Stimulated activated CD8-positive, alpha-beta memory T cell treated with anti-CD3 and anti-CD28 coated beads, Interleukin-7, amount 100 ng/mL, for 4 hours (primary cell): ENCODE data around the gene AFG3L2.

Experiments
- DNase-seq, 2 donors: peaks; one replicate each; pipeline ENCODE4 v3.0.0-alpha.2; 2020; ENCODE audit warnings: low read depth in 2 of 2

AFG3L2 gene

DNA sequence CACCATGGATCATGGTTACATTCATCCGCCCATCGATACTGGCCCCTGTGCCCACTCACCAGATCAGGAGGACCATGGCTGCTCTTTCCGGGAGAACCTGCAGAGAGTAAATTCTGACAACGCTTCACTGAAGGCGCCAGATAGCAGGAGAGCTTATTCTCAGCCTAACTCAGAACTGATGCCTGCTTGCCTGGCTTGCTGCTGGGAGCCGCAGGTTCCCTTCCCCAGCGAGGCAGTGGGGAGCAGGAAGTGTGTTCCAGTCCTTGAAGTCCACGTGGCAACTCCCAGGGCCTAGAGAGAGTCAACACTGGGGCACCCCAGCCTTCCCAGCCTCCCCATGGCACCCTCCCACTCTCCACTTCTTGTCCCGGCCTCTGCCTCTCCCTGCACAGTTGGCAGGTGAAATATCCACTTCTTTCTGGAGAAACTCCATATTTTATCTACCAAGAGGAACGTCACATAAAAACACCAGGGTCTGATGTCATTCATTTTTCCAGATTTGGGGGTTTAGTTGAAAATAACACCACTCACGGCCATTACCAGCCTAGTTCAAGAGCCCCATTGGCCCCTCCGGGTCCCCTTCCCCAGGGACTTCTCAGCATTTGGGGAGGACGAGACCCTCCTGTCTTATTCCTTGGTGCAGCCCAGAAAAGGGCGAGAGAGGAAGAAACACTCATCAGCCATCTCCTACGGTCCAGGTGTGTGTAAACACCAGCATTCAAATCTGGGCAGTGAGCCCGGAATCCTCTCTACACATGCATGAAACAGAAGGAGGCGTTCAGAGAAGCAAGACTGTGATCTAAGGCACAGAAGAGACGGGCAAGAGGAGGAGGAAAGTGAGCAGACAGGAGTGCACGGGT is 72.4 kb downstream of the AFG3L2 start:
- no peak for DNase-seq

DNA sequence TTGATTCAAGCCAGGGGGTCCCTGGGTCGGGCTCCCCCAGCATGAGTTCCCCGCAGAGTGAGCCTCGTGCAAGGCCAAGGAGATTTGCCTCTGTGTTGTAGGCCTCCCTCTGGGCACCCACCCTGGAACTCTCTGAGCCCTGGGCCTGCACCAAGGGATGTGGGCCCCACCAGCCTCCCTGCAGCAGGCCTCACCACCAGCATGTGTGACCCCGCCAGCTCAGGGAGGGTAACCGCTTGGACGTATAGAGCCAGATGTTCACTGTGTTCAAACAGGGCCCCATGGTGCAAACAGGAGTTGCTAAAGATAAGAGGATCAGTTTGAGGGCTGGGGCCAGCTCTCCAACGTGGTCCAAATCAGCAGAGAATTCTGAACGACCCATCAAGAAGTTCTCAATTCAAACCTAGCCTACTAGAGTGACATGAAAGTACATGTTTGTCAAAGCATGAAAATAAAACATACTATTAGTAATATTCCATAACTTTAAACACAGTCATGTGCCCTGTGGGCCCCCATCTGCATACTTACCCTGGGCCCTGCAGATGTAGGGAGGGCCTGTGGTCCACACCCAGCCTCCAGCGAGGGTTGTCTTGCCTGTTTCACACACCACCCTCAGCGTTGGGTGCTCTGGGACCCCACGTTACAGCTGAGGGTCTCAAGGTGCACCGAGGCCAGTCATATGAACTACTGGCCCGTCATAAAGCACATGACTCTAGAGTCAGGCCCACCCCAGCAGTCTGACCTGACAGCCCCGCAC is 74.5 kb downstream of the AFG3L2 start:
- DNase-seq = no peak

DNA sequence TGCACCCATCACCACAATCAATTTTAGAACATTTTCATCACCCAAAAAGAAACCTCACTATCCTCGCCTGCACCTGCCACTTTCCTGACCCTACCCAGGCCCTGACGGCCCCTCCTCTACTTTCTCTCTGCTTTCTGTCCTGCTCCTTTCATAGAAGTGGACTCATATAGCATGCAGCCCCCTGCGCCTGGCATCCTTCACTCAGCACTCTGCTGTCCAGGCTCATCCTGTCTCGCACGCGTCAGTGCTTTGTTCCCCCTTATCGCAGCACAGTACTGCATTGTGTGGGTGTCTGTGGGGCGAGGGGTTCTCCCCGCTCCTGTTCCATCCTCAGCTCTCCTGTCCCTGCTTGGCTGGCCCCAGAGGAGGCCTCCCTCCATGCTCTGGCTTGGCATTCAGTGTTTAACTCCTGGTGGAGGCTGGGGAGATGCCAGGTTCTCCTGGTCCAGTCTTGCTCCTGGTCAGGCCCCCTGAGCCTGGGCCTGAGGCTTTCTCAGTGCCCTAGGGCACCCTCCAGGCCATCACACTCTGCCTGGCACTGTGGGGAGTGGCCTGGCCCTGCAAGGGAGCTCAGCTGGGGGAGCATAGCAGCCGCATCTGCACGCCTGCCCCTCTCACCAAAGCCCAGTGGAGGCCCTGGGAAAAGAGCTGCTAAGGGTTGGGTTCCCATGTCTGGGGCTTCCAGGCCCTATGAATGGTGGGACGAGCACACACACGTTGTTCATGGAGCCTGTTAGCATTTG is 75.6 kb downstream of the AFG3L2 start:
- no peak for DNase-seq

DNA sequence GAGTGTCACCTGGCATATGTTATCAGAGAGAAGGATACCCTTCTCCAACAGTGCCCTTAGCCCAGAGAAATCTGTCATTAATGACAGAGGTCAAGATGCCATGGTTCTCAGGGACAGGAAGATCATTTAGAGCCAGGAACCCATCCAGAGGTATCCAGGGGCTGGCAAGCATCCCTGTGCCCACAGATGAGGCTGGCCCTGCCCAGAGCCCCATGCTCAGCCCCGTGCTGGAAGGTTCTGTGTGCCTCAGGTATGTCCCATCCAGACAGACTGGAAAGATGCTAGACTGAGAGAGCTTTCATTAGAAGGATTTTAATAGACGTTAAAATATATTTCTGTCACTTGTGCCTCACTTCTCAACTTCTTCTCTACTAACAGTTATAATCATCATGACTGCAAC is 77.2 kb downstream of the AFG3L2 start:
- no peak for DNase-seq

DNA sequence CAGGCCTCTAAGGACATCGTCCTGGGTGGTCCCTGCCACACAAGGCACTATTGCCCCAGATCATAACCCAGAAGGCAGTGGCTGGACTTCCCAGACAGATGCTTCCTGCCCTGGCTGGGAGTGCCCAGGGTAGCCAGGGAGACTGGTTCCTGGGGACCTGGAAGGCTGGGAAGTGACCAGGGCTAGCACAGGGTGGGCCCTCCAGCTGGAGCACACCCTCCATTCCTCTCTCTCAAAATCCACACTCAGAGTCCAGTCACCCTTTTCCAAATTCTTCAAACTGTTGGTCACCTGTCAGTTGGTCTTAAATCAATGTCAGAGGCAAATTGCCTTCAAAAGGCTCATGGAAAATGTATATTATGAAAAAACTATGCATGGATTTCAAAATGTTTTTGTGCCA is 80.6 kb downstream of the AFG3L2 start:
- no peak for DNase-seq

DNA sequence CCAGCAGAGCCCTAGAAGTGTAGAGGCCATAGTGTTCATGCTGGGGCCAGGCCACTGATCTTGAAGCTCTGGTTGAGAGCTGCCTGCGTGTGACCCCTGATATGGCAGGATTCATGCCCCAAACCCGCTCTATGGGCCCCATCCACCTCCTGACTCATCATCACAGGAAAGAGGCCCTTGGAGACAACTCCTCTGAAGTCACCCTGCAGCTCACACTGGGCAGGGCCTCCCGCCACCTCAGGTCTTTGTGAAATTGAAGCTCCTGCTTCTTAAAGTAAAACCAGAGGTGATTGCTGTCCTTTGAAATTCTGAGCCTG is 81.0 kb downstream of the AFG3L2 start:
- no peak for DNase-seq

DNA sequence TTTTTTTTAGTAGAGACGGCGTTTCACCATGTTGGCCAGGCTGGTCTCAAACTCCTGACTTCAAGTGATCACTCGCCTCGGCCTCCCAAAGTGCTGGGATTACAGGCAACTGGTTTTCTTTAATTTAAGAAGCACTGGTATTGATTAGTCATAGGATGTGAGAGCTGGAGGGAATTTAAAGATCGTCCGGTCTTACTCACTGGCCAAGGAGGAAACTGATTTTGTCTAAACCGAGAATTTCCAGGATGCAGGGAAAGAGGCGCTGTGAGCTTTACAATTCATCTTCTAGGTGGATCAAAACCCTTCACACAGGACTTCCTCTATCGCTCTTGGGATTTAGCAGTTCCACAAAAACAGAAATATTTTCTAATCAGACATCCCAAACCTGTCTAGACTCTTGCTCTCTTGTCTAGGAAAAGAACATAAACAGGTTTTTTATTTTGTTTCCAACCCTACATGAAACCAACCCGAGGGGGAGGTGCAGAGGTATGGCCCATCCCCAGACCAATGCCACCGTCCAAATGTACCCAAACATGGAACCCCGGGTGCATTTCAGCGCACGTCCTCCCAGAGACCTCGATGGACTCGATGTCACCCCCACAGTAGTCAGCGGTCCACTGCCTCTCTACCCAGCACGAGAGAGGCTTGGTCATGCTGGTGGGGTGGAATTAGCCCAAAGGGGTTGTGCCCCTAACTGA is 81.5 kb downstream of the AFG3L2 start:
- DNase-seq = no peak

DNA sequence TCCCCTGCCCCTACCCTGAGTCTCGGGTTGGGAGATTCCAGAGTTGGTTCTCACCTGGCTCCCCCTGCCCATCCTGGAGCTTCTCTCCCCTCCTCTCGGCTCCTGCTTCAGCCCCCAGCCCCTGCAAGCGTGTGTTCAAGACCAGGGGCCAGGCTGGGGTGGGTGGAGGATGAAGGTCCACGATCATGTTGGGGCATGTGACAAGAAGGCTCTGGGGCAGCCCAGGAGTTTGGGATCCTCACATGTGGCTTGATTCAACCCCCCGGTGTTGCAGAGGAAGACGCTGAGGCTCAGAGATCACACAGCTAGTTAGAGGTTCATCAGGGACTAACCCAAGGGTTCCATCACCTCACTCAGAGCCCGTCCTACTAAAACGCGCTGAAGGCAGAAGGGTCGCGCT is 83.2 kb downstream of the AFG3L2 start:
- no peak for DNase-seq

DNA sequence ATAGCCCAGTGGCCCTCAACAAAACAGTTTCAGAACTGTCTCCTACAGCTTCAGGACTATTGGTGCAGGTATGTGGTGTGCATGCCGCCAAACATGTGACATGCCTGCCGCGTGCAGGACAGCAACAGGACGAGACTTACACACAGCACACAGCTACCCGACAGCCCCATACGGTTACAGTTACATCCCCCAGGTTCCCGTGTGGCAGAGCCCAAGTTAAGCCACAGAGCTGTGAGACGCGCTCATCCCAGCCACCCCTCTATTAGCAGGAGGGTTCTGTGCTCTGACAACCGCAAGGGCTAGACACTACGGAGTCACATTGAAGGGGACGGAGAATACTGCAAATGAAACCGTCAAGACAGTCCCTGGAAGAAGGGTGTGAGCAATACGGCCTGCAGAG is 85.3 kb downstream of the AFG3L2 start:
- no peak for DNase-seq

DNA sequence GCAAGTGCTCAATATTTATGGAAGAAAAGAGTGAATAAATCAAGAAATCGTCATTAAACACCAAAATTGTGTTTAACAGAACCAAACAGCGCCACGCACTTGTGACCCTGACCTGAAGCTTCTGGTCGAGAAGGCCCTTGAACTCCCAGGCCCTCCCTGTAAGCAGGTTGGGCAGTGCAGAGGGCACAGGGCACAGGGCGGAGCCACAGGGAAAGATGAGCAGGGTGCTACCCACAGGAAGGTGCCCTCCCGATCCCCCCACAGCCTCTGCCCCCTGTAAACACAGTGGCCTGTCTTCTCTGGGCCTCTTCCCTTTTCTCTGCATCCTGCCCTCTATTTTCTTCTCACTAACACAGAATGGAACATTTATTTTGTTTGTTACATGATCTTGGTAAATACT is 85.9 kb downstream of the AFG3L2 start:
- no peak for DNase-seq

DNA sequence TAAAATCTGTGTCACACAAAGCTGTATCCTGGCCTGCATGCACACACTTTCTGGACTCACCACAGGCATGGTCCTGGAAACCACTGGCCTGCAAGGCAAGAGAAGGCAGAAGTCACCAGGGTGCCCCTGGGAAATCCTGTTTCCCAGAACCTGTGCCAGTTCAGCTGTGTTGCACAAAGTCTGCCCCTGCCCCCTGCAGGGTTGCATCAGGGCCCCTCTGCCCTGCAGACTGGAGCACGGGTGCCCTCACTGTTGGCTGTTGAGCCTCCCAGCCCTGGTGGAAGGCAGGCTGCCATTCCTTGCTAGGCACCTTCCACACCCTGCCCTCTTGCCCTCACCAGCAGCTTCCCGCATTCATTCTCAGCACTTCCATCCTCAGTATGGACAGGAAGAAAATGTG is 86.9 kb downstream of the AFG3L2 start:
- DNase-seq = no peak

DNA sequence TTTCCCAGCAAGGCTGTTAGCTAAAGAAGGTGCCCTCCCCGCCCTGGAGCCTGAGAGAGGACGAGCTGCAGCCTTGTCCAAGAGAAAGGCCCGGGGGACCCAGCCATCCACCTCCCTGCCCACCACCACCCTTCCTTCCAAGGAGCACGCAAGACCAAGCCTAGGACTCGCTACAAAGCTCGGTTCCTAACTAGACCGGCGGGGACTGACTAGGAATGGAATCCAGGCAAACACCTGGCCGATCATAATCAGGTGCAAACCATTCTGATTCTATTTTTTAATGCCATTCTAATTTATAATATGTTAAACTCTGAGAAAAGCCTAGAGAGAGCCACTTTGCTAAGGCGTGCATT is 88.6 kb downstream of the AFG3L2 start:
- DNase-seq = no peak

DNA sequence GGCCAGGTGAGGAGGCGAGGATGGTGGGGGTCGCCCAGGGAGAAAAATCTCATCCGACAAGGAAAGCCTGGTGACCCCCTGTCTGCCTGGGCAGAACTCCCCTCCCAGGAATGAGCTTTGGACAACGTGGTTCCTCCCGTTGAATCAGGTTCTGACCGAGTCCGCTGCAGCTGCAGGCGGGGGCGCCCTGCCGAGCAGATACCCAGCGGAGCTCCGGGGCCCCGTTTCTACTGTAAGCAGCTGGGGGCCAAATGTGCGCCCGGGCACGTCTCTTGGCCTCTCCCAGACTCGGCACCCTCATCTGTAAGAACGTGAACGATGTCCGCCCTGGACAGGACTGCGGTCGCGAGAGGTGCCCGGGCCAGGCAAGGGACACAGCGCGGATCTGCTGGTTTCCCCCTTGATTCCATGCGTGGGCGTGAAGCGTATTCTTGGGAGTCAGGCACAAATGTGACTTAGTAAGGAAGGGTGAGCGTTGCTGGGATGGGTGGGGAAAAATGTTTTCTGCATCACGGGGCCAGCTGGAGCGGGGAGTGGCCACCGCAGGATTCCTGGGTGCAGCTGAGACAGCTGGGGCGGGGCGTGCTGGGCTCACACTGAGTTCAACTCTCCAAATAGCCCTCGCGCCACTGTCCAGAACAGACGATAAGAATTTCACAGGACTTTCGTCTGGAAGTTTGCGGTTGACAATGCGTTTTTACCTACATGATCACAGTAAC is 89.2 kb downstream of the AFG3L2 start:
- no peak for DNase-seq

DNA sequence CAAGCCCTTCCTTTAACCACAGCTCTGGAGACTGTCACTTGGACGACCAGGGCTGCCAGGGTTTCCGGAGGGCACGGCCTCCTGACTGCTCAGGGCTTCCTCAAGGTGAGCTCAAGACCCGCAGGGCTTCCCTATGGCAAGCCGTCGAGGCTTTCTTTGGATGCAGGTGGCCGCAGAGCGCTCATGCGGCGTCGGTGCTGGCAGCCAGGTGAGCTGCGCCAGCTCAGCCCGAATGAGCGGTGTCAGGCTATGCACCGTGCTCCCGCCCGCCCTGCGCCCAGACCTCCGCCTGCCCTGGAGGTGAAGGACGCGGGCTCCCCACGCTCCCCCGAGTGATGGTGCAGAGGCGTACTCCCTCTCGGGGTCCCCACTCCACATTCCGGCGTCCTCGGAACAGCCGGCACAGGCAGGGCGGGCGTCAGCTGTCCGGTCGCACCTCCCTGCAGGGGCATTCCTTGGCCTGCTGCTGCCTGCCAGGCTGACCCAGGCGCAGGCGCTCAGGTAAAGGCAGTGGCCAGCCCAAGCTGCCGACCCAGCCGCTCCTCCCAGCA is 89.8 kb downstream of the AFG3L2 start:
- DNase-seq = no peak

DNA sequence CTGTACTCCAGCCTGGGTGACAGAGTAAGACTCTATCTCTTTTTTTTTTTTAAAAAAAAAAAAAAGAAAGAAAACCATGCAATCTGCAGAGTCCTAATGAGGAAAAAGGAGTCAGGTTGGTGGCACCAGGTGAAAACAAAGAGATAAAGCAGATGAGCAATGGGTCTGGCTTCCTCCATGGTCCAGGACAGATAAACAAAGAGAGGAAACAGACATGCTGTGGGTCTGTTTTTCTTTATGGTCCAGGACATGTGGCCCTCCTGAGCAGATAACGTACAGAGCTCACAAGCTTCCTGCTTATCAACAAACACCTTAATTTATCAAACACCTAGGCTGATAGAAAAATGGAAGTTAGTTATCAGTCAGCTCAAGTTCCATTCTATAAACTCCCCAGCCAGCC is 93.4 kb downstream of the AFG3L2 start:
- DNase-seq = no peak

DNA sequence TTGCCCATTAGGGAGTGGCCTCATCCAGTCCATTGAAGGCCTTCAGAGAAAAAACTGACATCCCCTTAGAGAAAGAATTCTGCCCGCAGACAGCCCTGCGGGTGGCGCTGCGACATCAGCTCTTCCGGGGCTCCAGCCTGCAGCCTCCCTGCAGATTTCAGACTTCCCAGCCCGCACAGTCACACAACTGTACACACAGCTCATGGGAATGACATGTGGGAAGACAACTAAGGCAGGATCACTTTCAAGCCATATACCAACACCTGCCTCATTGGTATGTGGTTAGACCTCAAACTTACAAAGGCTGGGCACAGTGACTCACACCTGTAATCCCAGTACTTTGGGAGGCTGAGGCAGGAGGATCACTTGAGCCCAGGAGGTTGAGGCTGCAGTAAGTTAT is 93.8 kb downstream of the AFG3L2 start:
- DNase-seq = no peak

DNA sequence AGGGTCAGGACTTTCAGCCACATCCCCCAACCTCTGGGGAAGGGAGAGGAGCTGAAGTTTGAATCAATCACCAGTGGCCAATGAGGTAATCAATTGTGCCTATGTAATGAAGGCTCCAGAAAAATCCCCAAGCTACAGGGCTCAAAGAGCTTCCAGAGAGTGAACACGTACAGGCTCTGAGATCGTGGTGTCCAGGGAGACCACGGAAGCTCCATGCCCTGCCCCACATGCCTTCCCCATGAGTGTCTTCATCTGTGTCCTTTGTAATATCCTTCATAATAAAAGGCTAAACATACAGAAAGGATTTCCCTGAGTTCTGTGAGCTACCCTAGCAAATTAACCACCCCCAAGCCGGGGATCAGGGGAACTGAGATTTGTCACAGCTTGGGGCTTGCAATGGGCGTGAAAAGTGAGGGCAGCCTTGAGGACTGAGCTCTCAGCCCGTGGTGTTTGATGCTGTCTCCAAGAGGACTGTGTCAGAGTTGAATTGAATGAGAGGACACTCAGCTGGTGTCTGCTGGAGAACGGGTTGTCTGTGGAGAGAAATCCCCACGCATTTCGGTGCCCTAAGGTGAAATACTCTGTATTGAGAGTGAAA is 94.5 kb downstream of the AFG3L2 start:
- DNase-seq = no peak

DNA sequence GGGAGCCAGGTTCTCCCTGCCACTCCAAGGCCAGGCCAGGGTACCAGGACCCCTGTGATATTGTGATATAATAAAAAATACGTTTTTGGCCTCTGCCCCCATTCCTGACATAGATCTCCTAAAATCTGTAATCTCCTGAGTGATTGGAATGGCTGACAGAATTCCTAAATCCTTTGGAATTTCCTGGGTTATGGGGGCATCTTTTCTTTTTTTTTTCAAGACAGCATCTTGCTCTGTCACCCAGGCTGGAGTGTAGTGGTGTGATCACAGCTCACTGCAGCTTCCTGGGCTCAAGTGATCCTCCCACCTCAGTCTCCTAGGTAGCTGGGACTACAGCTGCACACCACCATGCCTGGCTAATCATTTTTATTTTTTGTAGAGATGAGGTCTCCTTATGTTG is 95.2 kb downstream of the AFG3L2 start:
- DNase-seq = no peak

DNA sequence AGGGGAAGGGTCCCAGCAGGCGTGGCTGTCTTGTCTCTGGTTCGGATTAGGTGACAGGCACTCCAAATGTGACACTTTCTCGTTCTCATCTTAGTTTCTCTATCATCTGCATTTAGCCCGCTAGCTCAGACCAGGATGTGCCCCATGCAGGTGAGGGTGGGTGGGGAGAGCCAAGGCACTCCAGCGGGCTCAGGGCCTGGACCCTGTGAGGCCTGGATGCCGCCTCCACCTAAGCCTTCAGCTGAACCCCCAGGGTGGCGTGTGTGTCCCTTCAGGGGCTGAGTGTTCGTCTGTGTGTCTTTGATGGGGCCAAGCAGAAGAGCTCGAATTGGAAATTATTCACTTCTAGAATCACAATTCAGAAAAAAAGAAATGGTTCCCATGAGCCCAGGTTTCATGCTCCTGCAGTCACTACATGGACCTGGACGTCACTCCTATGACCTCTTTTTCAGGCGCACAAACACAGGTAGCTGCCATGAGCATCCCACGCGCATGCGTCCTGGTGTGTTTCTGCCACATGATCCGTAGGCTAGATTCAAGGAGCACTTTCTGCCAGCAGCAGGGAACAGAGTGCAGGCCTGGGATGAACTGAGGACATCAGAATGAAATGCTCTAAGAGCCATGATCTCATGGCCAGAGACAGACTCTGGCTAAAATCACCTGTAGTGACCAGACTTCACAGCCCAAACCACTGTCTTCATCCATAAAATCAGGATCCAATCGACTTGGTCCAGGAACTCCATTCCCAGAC is 97.1 kb downstream of the AFG3L2 start:
- DNase-seq = no peak
